ENCODE data around the gene RUNDC3A. TPM values are rescaled to one million over a fixed set of nuclear protein-coding genes. Genes with fewer than 3 reads are reported as not detected.

The RUNDC3A gene
- total RNA-seq, 2 experiments from 2014 or later = 0.50 TPM; not detected in 1

DNA sequence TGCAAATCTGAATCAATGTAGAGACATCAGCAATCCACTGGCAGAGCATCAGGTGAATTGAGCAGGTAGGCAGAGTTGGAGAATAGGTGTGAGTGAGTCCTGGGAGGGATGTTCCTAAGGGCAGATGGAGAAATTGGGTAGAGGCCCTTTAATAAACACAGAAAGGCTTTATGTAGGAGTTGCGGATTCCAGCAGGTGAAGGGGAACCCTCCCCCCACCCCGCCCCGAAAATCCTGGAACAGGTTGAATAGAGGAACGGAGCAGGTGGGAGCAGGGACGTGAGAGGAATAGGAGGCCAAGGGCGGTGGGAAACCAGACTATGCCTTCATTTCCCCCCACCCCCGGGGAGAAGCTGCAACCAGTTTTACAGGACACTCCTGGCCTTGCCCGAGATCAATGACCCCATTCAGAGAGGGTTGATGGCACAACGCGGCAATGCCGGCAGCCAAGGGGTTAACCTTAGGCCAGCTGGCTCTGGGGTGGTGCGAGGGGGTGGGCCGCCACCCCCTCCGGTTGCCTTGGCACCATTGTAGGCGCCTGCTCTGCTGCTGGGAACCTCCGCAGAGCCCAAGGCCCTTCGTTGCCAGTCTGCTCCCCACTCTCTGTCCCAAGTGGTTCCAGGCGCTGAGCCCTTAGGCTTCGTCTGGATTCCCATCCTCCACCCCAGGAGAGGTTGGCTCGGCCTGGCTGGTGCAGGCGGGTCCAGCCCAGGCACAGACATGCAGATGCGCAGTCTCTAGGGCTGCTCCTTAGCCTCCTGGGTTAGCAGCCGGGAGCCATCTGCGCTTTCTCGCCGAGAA lies 814 bp upstream of the RUNDC3A start:
- no peaks in the 10 kb centered on the region for H3K36me3 Mint-ChIP-seq
- H3K4me1 Mint-ChIP-seq = peaks cover 13% of the 10 kb centered on the region
- ATAC-seq (ENCODE audit: low read depth) = peak; percentile 11
- H3K9me3 Mint-ChIP-seq = no peaks in the 10 kb centered on the region
- POLR2A ChIA-PET = interaction anchor here (0.6 to 1.5 kb wide), 4 partner anchors 15 to 86 kb away, joined by 3 to 7 read pairs (median 4); no protein-coding TSS in a partner anchor
- peaks cover 33% of the 10 kb centered on the region for H3K27me3 Mint-ChIP-seq
- no peak for DNase-seq
- H3K4me3 Mint-ChIP-seq = no peak overlapping the region
- H3K27ac Mint-ChIP-seq = no peak overlapping the region

DNA sequence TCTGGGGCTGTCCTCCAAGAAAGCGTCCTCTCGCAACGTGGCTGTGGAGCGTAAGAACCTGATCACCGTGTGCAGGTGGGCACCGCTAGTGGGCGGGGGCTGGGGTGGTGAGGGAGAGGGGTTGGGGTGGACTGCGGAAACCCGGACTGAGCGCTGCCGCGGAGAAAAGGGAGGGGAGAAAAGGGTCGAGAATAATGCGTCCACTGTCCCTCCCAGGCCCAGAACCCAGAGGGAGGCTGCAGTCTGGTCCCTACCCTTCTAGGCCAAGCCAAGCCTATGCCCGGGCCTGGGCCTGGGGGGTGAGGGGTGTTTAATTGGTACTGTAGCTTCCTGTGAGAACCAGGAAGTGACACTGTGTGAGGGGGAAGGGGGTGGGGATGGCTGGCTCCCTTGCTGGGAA lies 464 bp downstream of the RUNDC3A start:
- no peaks in the 10 kb centered on the region for H3K9me3 Mint-ChIP-seq
- POLR2A ChIA-PET = interaction anchor here (0.8 to 1.7 kb wide), 3 partner anchors 88 to 99 kb away, joined by 4 to 7 read pairs (median 5); no protein-coding TSS in a partner anchor
- H3K4me1 Mint-ChIP-seq = peaks cover 13% of the 10 kb centered on the region
- ATAC-seq (ENCODE audit: low read depth) = no peak
- peaks cover 33% of the 10 kb centered on the region for H3K27me3 Mint-ChIP-seq
- no peak overlapping the region for H3K27ac Mint-ChIP-seq
- no peak for DNase-seq
- H3K4me3 Mint-ChIP-seq = peak overlapping the region; percentile 48
- no peaks in the 10 kb centered on the region for H3K36me3 Mint-ChIP-seq

DNA sequence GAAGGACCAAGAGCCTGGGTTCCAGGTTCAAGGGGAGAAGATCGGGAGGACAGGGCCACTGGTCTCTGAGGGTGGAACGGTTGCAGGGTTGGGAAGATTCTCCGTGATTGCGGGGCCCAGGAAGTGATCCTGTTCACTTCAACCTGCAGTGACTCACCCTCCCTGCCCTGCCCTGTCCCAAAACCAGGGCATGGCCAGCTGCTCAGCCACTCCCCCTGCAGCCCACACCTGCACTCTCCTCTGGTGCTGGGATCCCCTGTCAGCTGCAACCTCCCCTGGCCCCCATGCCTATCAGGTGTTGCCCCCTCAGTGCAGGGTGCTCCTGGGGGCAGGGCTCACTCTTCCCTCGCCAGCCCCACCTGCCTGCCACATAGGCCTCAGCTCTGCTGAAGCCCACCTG lies 1.1 kb downstream of the RUNDC3A start:
- peak overlapping the region; percentile 48 for H3K4me3 Mint-ChIP-seq
- no peaks in the 10 kb centered on the region for H3K36me3 Mint-ChIP-seq
- DNase-seq (no peak), ATAC-seq (ENCODE audit: low read depth) (no peak)
- H3K4me1 Mint-ChIP-seq = peaks cover 13% of the 10 kb centered on the region
- no peak overlapping the region for H3K27ac Mint-ChIP-seq
- H3K9me3 Mint-ChIP-seq = no peaks in the 10 kb centered on the region
- POLR2A ChIA-PET = interaction anchor here (0.7 to 1.7 kb wide), 3 partner anchors 88 to 99 kb away, joined by 3 to 5 read pairs (median 4); no protein-coding TSS in a partner anchor
- H3K27me3 Mint-ChIP-seq = peaks cover 39% of the 10 kb centered on the region

DNA sequence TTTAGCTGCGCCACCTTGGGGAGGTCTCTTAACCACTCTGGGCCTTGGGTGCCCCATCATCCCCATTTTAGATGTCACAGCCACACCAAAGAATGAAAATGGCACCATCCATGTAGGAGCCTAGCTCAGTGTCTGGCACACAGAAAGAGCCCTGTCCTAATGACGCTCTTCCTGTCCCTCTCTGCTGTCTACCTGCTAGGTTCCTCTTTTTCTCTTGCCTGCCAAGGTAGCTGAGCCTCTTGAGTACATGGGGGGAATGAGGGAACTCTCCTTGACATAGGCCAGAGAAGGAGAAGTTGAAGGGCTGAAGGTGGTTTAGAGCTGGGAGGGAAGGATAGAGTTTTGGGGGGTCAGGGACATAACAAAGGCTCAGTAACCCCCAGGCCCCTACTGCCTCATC lies 1.8 kb downstream of the RUNDC3A start:
- ATAC-seq (ENCODE audit: low read depth) = no peak
- DNase-seq = no peak
- Mint-ChIP-seq H3K36me3 (no peaks in the 10 kb centered on the region), H3K27me3 (peaks cover 39% of the 10 kb centered on the region), H3K4me1 (peaks cover 13% of the 10 kb centered on the region), H3K9me3 (no peaks in the 10 kb centered on the region), H3K4me3 (no peak overlapping the region), H3K27ac (no peak overlapping the region)
- POLR2A ChIA-PET = interaction anchor here (0.7 to 1.7 kb wide), 3 partner anchors 13 to 100 kb away, joined by 3 to 5 read pairs (median 5); no protein-coding TSS in a partner anchor

DNA sequence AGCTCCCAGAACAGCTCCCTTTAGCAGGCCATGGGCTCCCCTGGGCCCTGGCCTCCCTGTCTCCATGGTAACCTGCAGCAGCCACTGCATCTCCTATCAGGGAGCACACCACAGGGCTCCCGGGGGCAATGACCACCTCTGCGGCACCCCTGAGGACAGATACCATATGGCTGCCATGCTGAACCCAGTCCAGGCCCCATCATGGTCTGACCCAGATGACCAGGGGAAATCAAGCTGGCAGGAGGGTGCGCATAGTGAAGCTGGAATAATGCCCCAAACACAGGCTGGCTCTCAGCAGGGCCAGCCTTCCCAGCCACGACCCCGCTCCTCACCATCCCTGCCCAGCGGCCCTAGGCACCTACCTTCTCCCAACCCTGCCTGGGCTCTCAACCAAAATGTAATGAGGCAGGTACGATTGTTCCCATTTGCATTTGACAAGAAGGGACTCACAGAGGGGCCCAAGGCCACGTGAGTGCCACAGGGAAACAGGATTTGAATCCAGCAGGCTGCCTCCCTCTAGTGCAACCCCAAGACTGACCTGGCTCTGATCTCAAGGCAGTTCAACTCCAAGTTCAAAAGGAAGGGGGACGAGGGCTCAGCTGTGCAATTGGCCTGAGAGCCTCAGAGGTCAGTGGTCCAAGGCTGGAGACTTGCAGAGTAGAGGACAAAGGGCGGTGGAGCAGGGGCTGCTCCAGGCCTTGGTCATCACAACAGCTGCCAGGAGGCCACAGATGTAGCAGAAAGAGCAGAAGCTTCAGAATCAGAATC lies 2.4 kb downstream of the RUNDC3A start:
- Mint-ChIP-seq H3K4me3 (no peak overlapping the region), H3K27me3 (peaks cover 42% of the 10 kb centered on the region), H3K27ac (no peak overlapping the region), H3K4me1 (peaks cover 17% of the 10 kb centered on the region), H3K36me3 (no peaks in the 10 kb centered on the region), H3K9me3 (no peaks in the 10 kb centered on the region)
- POLR2A ChIA-PET = interaction anchor here (0.7 to 1.7 kb wide), 3 partner anchors 13 to 101 kb away, joined by 3 to 5 read pairs (median 5); no protein-coding TSS in a partner anchor
- no peak for ATAC-seq (ENCODE audit: low read depth)
- no peak for DNase-seq

DNA sequence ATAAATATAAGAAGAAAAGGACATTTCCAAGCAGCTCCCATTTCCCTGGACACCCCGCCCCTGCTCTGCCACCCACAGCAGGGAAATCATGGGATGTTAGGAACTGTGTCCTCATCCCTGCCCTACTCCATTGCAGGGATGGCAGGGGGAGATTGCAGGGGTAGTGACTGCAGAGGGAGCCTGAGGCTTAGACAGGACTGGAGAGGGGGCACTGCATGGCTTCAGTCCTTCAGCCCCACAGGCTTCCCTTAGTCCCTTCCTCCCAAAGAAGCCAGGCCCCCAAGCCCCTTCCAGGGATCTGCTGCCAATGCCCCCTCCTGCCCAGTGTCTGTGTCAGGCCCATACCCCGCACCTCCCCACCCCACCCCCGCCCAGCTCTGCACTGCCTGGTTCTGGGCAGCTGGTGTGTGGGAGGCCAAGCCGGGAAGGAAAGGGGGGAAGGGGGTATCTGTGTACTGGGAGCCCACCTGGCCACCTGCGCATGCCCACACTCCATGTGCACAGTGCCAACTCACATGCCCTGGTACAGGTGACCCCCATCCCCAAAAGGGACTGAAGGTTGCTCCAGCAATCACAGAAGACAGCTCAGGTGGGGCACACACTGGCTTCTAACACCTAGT lies 3.3 kb downstream of the RUNDC3A start:
- ATAC-seq (ENCODE audit: low read depth) (no peak), DNase-seq (no peak)
- peaks cover 42% of the 10 kb centered on the region for H3K27me3 Mint-ChIP-seq
- POLR2A ChIA-PET = interaction anchor here (1.6 kb wide), 1 partner anchor 92 kb away, joined by 5 read pairs; no protein-coding TSS in a partner anchor
- H3K4me1 Mint-ChIP-seq = peaks cover 23% of the 10 kb centered on the region
- no peak overlapping the region for H3K27ac Mint-ChIP-seq
- H3K9me3 Mint-ChIP-seq = no peaks in the 10 kb centered on the region
- no peaks in the 10 kb centered on the region for H3K36me3 Mint-ChIP-seq
- H3K4me3 Mint-ChIP-seq = no peak overlapping the region

DNA sequence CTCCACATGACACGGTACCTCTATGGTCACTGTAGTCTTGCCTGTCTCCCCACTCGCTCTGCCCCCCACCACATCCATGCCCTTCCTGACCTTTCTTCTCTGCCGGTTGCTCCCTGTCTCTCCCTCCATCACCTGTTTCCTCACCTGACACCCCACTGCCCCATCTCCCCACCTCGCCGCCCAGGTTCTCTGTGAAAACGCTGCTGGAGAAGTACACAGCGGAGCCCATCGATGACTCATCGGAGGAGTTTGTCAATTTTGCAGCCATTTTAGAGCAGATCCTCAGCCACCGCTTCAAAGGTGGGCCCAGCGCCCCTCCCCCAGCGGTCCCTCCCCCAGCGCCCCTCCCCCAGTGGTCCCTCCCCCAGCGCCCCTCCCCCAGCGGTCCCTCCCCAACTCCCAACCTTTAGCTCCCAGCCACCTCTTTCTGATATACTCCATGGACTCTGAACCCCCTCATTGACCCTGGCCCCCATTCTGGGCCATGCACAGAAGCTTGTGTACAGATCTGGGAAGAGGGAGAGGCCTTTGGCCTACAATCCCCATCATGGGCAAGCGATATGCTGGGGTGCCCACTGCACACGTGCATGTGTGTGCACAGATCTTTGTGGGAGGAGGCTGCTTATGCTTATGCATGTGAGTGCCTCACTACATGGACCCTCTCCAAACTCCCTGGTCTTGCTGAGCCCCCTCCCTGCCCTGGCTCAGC lies 4.1 kb downstream of the RUNDC3A start:
- Mint-ChIP-seq H3K27me3 (peaks cover 40% of the 10 kb centered on the region), H3K27ac (no peak overlapping the region), H3K36me3 (peaks cover 3% of the 10 kb centered on the region), H3K4me3 (no peak overlapping the region), H3K4me1 (peaks cover 24% of the 10 kb centered on the region), H3K9me3 (no peaks in the 10 kb centered on the region)
- no peak for ATAC-seq (ENCODE audit: low read depth)
- POLR2A ChIA-PET = no interaction called here
- no peak for DNase-seq

DNA sequence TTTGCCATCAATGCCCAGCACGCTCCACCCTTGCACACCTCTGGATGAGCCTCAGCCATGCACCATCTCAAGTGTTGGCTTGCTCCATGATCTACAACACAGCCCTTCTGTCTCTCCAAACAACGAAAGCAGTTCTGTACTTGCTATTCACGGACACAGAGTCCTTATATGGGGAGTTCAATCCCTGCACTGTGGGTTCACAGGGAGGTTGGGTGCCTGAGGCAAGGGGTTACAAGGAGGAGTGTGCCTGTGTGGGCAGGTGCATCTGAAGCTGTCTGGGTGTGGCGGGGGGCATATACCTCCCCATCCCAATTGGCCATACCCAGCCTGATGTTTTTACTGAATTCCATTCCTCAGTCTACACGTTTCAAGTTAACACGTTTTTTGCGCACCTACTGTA lies 5.6 kb downstream of the RUNDC3A start:
- peaks cover 20% of the 10 kb centered on the region for H3K4me1 Mint-ChIP-seq
- no peak overlapping the region for H3K27ac Mint-ChIP-seq
- ATAC-seq (ENCODE audit: low read depth) = no peak
- H3K36me3 Mint-ChIP-seq = peaks cover 4% of the 10 kb centered on the region
- peaks cover 40% of the 10 kb centered on the region for H3K27me3 Mint-ChIP-seq
- POLR2A ChIA-PET = interaction anchor here (1.2 to 8.4 kb wide), 2 partner anchors 73 to 95 kb away, joined by 3 to 72 read pairs; partner anchors contain the start of gene UBTF
- no peaks in the 10 kb centered on the region for H3K9me3 Mint-ChIP-seq
- no peak for DNase-seq
- peak overlapping the region; percentile 59 for H3K4me3 Mint-ChIP-seq

DNA sequence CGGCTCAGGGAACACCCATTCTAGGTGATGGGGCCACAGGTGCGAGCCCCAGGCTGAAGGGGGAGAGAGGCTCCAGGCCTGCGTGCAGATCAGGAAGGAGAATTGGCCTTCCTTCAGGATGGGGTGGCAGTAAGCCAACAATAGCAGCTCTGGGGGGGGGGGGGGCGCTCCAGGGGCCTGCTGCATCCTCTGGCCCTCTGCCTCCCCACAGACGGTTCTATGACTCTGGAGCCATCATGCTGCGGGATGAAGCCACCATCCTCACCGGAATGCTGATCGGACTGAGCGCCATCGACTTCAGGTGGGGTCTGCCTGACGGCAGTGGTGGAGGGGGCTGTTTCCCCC lies 6.1 kb downstream of the RUNDC3A start:
- Mint-ChIP-seq H3K27me3 (peaks cover 37% of the 10 kb centered on the region), H3K9me3 (no peaks in the 10 kb centered on the region), H3K4me3 (peak overlapping the region; percentile 66), H3K4me1 (peaks cover 17% of the 10 kb centered on the region), H3K36me3 (peaks cover 7% of the 10 kb centered on the region), H3K27ac (no peak overlapping the region)
- POLR2A ChIA-PET = interaction anchor here (1.2 to 8.4 kb wide), 2 partner anchors 74 to 95 kb away, joined by 3 to 72 read pairs; partner anchors contain the start of gene UBTF
- no peak for ATAC-seq (ENCODE audit: low read depth)
- no peak for DNase-seq

DNA sequence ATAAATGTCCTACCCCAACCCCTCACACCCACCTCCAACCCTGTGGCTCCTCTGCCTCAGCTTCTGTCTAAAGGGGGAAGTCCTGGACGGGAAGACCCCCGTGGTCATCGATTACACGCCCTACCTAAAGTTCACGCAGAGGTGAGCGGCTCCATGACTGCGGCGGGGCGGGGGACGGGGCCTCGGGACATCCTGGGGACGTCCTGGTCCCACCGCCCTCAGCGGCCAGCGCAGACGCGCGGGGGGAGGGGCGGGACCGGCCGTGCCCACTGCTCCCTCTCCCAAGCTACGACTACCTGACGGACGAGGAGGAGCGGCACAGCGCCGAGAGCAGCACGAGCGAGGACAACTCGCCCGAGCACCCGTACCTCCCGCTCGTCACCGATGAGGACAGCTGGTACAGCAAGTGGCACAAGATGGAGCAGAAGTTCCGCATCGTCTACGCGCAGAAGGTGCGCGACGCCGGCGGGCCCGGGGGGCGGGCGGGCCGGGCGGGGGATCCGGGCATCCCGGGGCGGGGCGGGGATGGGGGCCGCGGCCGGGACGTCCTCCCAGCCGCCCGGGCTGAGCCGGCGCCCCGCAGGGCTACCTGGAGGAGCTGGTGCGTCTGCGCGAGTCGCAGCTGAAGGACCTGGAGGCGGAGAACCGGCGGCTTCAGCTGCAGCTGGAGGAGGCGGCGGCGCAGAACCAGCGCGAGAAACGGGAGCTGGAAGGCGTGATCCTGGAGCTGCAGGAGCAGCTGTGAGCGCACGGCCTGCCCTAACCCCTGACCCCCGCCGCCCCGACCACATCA lies 6.7 kb downstream of the RUNDC3A start:
- no peak overlapping the region for H3K27ac Mint-ChIP-seq

DNA sequence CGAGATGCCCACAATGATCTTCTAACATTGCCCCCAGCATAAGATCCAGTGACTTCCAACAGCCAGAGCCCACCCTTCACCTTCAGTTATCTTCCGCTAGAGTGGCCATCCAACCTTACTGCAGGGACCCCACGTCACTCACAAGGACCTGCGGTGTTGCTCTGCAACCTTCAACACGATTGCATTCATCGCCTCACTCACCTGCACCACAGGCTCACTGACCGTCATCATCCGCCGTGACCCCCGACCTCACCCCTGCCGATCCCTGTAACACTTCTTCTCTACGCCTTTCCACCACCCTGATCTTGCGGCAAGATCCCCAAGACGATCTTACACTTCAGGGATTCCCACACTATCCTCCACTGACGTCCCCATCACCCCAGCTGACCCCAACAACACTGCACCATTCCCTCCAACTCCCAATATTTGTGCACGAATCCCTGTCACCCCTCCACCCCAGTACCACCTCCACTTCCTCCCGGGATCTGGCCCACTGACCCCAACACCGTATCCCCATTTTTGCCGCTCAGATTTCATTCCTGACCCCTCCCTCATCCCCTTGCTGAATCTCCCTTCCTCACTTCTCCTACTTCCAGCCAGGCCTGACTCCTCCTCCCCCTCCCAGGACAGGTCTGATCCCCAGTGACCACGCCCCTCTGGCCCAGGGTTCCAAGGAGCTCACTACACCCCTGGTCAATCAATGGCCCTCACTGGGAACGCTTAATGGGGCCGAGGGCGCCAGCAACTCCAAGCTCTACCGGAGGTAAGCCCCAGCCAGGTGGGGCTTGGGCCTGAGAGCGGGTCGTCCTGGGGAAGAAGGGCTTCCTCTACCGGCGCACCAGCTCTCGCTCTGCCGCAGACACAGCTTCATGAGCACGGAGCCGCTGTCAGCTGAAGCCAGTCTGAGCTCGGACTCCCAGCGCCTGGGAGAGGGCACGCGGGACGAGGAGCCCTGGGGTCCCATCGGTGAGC lies 7.6 kb downstream of the RUNDC3A start:
- Mint-ChIP-seq H3K27me3 (peaks cover 37% of the 10 kb centered on the region), H3K4me3 (peak overlapping the region; percentile 77), H3K9me3 (no peaks in the 10 kb centered on the region), H3K36me3 (peaks cover 7% of the 10 kb centered on the region), H3K4me1 (peaks cover 12% of the 10 kb centered on the region), H3K27ac (peak overlapping the region; percentile 7)
- POLR2A ChIA-PET = interaction anchor here (0.8 to 8.4 kb wide), 7 partner anchors 14 to 152 kb away, joined by 3 to 72 read pairs (median 5); partner anchors contain the start of gene UBTF
- DNase-seq (no peak), ATAC-seq (ENCODE audit: low read depth) (no peak)

More for the DNA sequence above, 6.7 kb downstream of the RUNDC3A start:
- POLR2A ChIA-PET = interaction anchor here (0.6 to 8.4 kb wide), 7 partner anchors 13 to 96 kb away, joined by 3 to 72 read pairs (median 3); partner anchors contain the start of gene UBTF
- H3K4me3 Mint-ChIP-seq = peak overlapping the region; percentile 77
- peaks cover 37% of the 10 kb centered on the region for H3K27me3 Mint-ChIP-seq
- H3K36me3 Mint-ChIP-seq = peaks cover 7% of the 10 kb centered on the region
- no peaks in the 10 kb centered on the region for H3K9me3 Mint-ChIP-seq
- H3K4me1 Mint-ChIP-seq = peaks cover 12% of the 10 kb centered on the region
- peak; percentile 70 for ATAC-seq (ENCODE audit: low read depth)
- DNase-seq = peak; percentile 59
